Stimulated activated naive CD4-positive, alpha-beta T cell treated with Interleukin-2 at 50 U/mL for 16 hours (primary cell): ENCODE data around the gene NIPSNAP2.
"Not testable (repeated sequence)": the region's sequence is repeated elsewhere in the genome, so short reads cannot be mapped to it uniquely, and the experiment has no call there.

ENCODE experiments used
- DNase-seq: peaks from one replicate; lab custom pipeline; 2025; lab: John Stamatoyannopoulos, UW

The NIPSNAP2 gene

GRCh38 chr7:55975988-55976633 is 11.7 kb downstream of the NIPSNAP2 start:
- no peak for DNase-seq

GRCh38 chr7:55977831-55978230 is 13.4 kb downstream of the NIPSNAP2 start:
- DNase-seq = no peak

GRCh38 chr7:55980266-55980665 is 15.9 kb downstream of the NIPSNAP2 start:
- DNase-seq = no peak

- DNase-seq = no peak
Observed at GRCh38 chr7:55983537-55983936, 19.2 kb downstream of the NIPSNAP2 start.

- DNase-seq = no peak
Observed at GRCh38 chr7:55992346-55992745, 28.0 kb downstream of the NIPSNAP2 start.

GRCh38 chr7:55996856-55997500 is 32.6 kb downstream of the NIPSNAP2 start:
- DNase-seq = no peak

- DNase-seq = no peak
Observed at GRCh38 chr7:56003749-56004148, 39.4 kb downstream of the NIPSNAP2 start.

GRCh38 chr7:56007167-56007652 is 42.8 kb downstream of the NIPSNAP2 start:
- DNase-seq = no peak

- DNase-seq = no peak
Observed at GRCh38 chr7:56007891-56008290, 43.5 kb downstream of the NIPSNAP2 start.

GRCh38 chr7:56009695-56010094 is 45.3 kb downstream of the NIPSNAP2 start:
- no peak for DNase-seq

GRCh38 chr7:56017015-56017414 is 52.6 kb downstream of the NIPSNAP2 start:
- DNase-seq = not testable (repeated sequence)

- DNase-seq = no peak
Observed at GRCh38 chr7:56019501-56019900, 55.1 kb downstream of the NIPSNAP2 start.

- no peak for DNase-seq
Observed at GRCh38 chr7:56023500-56023899, 59.1 kb downstream of the NIPSNAP2 start.

- no peak for DNase-seq
Observed at GRCh38 chr7:56026538-56026937, 62.2 kb downstream of the NIPSNAP2 start.

GRCh38 chr7:56028942-56029630 is 64.7 kb downstream of the NIPSNAP2 start:
- no peak for DNase-seq

- DNase-seq = no peak
Observed at GRCh38 chr7:56030340-56030739, 66.0 kb downstream of the NIPSNAP2 start.

- DNase-seq = not testable (repeated sequence)
Observed at GRCh38 chr7:56031556-56031955, 67.2 kb downstream of the NIPSNAP2 start.

GRCh38 chr7:56032578-56032977 is 68.2 kb downstream of the NIPSNAP2 start:
- DNase-seq = not testable (repeated sequence)

GRCh38 chr7:56033671-56034432 is 69.5 kb downstream of the NIPSNAP2 start:
- DNase-seq = peak; percentile 56

GRCh38 chr7:56040730-56041129 is 76.3 kb downstream of the NIPSNAP2 start:
- no peak for DNase-seq

- DNase-seq = not testable (repeated sequence)
Observed at GRCh38 chr7:56045758-56046157, 81.4 kb downstream of the NIPSNAP2 start.

GRCh38 chr7:56046721-56047445 is 82.5 kb downstream of the NIPSNAP2 start:
- DNase-seq = no peak
